Hepatocyte (in vitro differentiated cells): ENCODE measurements around the gene KCNQ5. TPM values are rescaled to one million over a fixed set of nuclear protein-coding genes. Genes with fewer than 3 reads are reported as not detected.

ENCODE experiments used
- DNase-seq: peaks from one replicate; pipeline ENCODE4 v3.0.0-alpha.2; 2016; ENCODE audit warnings: low spot score
- H2AFZ ChIP-seq: fragments of 200-600 bp; sonication (generic); 2 replicates; pipeline ENCODE4 v1.6.0; 2016; ENCODE audit warnings: antibody characterized with exemption, mild to moderate bottlenecking
- H3K27ac ChIP-seq: fragments of 200-600 bp; sonication (generic); 2 replicates; pipeline ENCODE4 v1.5.1; 2016; ENCODE audit warnings: mild to moderate bottlenecking
- H3K27me3 ChIP-seq: fragments of 200-600 bp; sonication (generic); 2 replicates; pipeline ENCODE4 v1.6.1; 2016
- H3K36me3 ChIP-seq: fragments of 200-600 bp; sonication (generic); replicated peaks from 2 replicates; pipeline ENCODE4 v1.5.1; 2016; ENCODE audit warnings: low read depth; ENCODE audit not compliant: insufficient read depth
- H3K4me1 ChIP-seq: fragments of 200-600 bp; sonication (generic); 2 replicates; pipeline ENCODE4 v1.5.1; 2016; ENCODE audit warnings: mild to moderate bottlenecking, moderate library complexity; ENCODE audit not compliant: insufficient read depth
- H3K4me2 ChIP-seq: fragments of 200-600 bp; sonication (generic); 2 replicates; pipeline ENCODE4 v1.6.0; 2016
- H3K4me3 ChIP-seq: fragments of 200-600 bp; sonication (generic); 2 replicates; pipeline ENCODE4 v1.5.1; 2016; ENCODE audit warnings: mild to moderate bottlenecking
- H3K79me2 ChIP-seq: fragments of 200-600 bp; sonication (generic); 2 replicates; pipeline ENCODE4 v1.6.0; 2017; ENCODE audit warnings: mild to moderate bottlenecking
- H3K9me2 ChIP-seq: fragments of 200-600 bp; sonication (generic); replicated peaks from 2 replicates; pipeline ENCODE4 v1.6.0; 2017; ENCODE audit warnings: mild to moderate bottlenecking; ENCODE audit not compliant: insufficient read depth
- H3K9me3 ChIP-seq: fragments of 200-600 bp; sonication (generic); 2 replicates; pipeline ENCODE4 v1.5.1; 2016; ENCODE audit warnings: low read depth, mild to moderate bottlenecking
- H4K20me1 ChIP-seq: fragments of 200-600 bp; sonication (generic); 2 replicates; pipeline ENCODE4 v1.6.0; 2016; ENCODE audit warnings: mild to moderate bottlenecking; ENCODE audit not compliant: insufficient read depth, poor library complexity, severe bottlenecking
- EZH2 ChIP-seq: fragments of 200-600 bp; sonication (generic); IDR thresholded peaks from 2 replicates; pipeline ENCODE4 v1.6.1; 2016; ENCODE audit warnings: antibody characterized with exemption, mild to moderate bottlenecking, borderline replicate concordance
- EZH2phosphoT487 ChIP-seq: fragments of 200-600 bp; sonication (generic); IDR thresholded peaks from one replicate; pipeline ENCODE4 v1.6.1; 2018; ENCODE audit warnings: antibody characterized with exemption, mild to moderate bottlenecking, low read depth, moderate library complexity; ENCODE audit not compliant: unreplicated experiment, severe bottlenecking
- WGBS: methylation state at CpG from one replicate; pipeline ENCODE4 v1.1.6; 2016; ENCODE audit warnings: low lambda C conversion rate; ENCODE audit errors: missing lambda C conversion rate; 5-methylcytosine and 5-hydroxymethylcytosine counted together
- polyA plus RNA-seq: library from polyadenylated mRNA; unstranded; fragments of >200 nt; fragmentation: Nextera tagmentation; extraction: Ambion mirVana; gene quantifications from 2 replicates; pipeline ENCODE4 v1.2.1, GENCODE V29; 2016
- total RNA-seq: library from RNA; depleted of rRNA; stranded (reverse); fragments of >200 nt; gene quantifications from 2 replicates; pipeline ENCODE4 v1.2.3, GENCODE V29; 2014
- TF ChIP-seq, protein P1 (sequence below): fragments of 200-600 bp; sonication (generic); IDR thresholded peaks from 2 replicates; pipeline ENCODE4 v1.5.1; 2016; ENCODE audit warnings: antibody characterized with exemption, mild to moderate bottlenecking; ENCODE audit not compliant: poor library complexity

KCNQ5 gene
- total and polyA plus RNA-seq, 2 experiments from 2014 or later = 1.6 to 2.0 TPM

GRCh38 chr6:73200735-73201134 lies 578.9 kb downstream of the KCNQ5 start:
- WGBS = 79% methylated on average over 4 of the region's 4 CpGs
- no peaks in the 10 kb centered on the region for H3K79me2 ChIP-seq
- TF ChIP-seq, protein P1, sequence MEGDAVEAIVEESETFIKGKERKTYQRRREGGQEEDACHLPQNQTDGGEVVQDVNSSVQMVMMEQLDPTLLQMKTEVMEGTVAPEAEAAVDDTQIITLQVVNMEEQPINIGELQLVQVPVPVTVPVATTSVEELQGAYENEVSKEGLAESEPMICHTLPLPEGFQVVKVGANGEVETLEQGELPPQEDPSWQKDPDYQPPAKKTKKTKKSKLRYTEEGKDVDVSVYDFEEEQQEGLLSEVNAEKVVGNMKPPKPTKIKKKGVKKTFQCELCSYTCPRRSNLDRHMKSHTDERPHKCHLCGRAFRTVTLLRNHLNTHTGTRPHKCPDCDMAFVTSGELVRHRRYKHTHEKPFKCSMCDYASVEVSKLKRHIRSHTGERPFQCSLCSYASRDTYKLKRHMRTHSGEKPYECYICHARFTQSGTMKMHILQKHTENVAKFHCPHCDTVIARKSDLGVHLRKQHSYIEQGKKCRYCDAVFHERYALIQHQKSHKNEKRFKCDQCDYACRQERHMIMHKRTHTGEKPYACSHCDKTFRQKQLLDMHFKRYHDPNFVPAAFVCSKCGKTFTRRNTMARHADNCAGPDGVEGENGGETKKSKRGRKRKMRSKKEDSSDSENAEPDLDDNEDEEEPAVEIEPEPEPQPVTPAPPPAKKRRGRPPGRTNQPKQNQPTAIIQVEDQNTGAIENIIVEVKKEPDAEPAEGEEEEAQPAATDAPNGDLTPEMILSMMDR = no peak
- no peaks in the 10 kb centered on the region for H4K20me1 ChIP-seq
- no peak overlapping the region for H2AFZ ChIP-seq
- no peaks in the 10 kb centered on the region for H3K36me3 ChIP-seq
- no peak overlapping the region for H3K27ac ChIP-seq
- H3K27me3 ChIP-seq = no peaks in the 10 kb centered on the region
- DNase-seq = no peak
- no peaks in the 10 kb centered on the region for H3K4me1 ChIP-seq
- H3K9me3 ChIP-seq = no peaks in the 10 kb centered on the region
- no peaks in the 10 kb centered on the region for H3K9me2 ChIP-seq
- H3K4me2 ChIP-seq = no peak overlapping the region
- H3K4me3 ChIP-seq = no peak overlapping the region

DNA sequence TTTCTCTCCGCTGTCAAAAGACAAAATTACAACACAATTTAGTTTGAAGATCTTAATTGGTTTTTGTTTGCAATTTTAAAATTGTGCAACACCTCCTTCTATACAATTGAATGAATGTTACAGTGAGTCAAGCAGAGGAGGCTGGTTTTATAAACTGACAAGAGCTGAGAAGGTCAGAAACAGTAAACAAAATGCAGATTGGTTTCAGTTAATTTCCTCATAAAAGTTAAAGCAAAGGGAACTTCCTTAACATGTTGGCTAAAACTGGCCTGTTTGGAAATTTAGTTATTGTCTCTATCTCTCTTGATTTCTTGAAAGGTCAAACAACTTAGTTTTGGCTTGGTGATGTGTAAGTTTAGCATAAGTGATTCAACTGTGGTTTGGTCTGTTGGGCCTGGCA lies 581.2 kb downstream of the KCNQ5 start:
- TF ChIP-seq, protein P1 = no peak
- TF ChIP-seq EZH2phosphoT487 = no peak
- TF ChIP-seq EZH2 = no peak
- Histone ChIP-seq H4K20me1 (no peaks in the 10 kb centered on the region), H3K79me2 (no peaks in the 10 kb centered on the region), H3K9me2 (no peaks in the 10 kb centered on the region), H3K4me1 (no peaks in the 10 kb centered on the region), H3K9me3 (no peaks in the 10 kb centered on the region), H2AFZ (no peak overlapping the region), H3K27ac (no peak overlapping the region), H3K4me3 (no peak overlapping the region), H3K4me2 (no peak overlapping the region), H3K36me3 (no peaks in the 10 kb centered on the region), H3K27me3 (no peaks in the 10 kb centered on the region)
- 81% methylated on average over 1 of the region's 1 CpG for WGBS
- no peak for DNase-seq

DNA sequence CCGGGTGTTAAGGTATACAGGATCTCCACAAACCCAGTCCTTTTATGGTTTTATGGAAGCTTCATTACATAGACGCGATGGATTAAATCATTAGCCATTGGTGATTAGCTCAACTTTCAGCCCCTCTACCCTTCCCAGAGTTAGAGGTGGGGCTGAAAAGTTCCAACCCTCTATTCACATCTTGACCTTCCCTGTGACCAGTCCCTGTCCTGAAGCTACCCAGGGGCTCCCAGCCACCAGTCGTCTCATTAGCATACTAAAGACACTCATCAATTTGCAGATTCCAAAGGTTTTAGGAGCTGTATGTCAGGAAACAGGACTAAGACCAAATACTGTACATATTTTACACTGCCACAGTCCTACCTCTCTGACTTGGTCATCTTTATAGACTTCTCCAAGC lies 582.4 kb downstream of the KCNQ5 start:
- TF ChIP-seq, protein P1 = no peak
- TF ChIP-seq EZH2 (no peak), EZH2phosphoT487 (no peak)
- no peaks in the 10 kb centered on the region for H3K36me3 ChIP-seq
- H3K4me3 ChIP-seq = no peak overlapping the region
- no peak overlapping the region for H3K4me2 ChIP-seq
- H4K20me1 ChIP-seq = no peaks in the 10 kb centered on the region
- no peaks in the 10 kb centered on the region for H3K4me1 ChIP-seq
- no peaks in the 10 kb centered on the region for H3K27me3 ChIP-seq
- no peak overlapping the region for H2AFZ ChIP-seq
- H3K9me2 ChIP-seq = no peaks in the 10 kb centered on the region
- H3K27ac ChIP-seq = no peak overlapping the region
- WGBS = 80% methylated on average over 4 of the region's 4 CpGs
- no peak for DNase-seq
- no peaks in the 10 kb centered on the region for H3K9me3 ChIP-seq
- no peaks in the 10 kb centered on the region for H3K79me2 ChIP-seq

DNA sequence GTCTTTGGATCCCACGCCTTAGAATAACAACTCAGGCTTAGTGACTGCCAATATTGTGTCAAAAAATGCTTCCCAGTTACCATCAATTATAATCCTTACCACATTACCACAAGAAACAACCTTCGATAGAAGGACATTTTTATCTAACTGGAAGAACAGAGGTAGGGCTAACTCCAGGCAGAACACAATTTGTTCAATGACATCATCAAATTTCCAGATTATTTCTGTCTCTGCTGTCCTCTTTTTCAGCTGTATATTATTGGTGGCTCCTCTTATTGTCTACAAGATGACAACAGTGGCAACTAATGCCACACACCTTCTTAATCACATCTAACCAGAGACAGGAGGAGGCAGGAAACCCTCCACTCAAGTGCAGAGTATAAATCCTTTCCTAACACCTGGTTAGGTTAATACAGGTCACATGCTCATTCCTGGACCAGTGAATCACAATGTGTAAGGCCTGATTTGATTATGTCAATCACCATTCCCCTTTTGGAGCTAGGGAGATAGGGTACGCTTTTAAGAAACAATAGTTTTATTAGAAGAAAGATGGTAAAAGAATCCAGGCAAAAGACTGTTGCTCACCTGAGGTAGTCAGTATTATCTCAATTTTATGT lies 585.5 kb downstream of the KCNQ5 start:
- Histone ChIP-seq H3K36me3 (no peaks in the 10 kb centered on the region), H3K79me2 (no peaks in the 10 kb centered on the region), H3K4me3 (no peak overlapping the region), H3K4me2 (no peak overlapping the region), H2AFZ (no peak overlapping the region), H3K9me2 (no peaks in the 10 kb centered on the region), H3K27ac (no peak overlapping the region), H4K20me1 (no peaks in the 10 kb centered on the region), H3K27me3 (no peaks in the 10 kb centered on the region), H3K4me1 (no peaks in the 10 kb centered on the region), H3K9me3 (no peaks in the 10 kb centered on the region)
- WGBS = 92% methylated on average over 3 of the region's 3 CpGs
- no peak for DNase-seq
- no peak for TF ChIP-seq EZH2
- TF ChIP-seq, protein P1 = no peak
- no peak for TF ChIP-seq EZH2phosphoT487
